GM21381 (cell line): ENCODE measurements around the gene CENPN.

Experiments
- ATAC-seq: cut with Tn5 transposase; IDR thresholded peaks from one replicate; pipeline ENCODE4 v1.9.1; 2021; ENCODE audit warnings: mild to moderate bottlenecking, moderate library complexity; ENCODE audit not compliant: unreplicated experiment

CENPN gene, protein sequence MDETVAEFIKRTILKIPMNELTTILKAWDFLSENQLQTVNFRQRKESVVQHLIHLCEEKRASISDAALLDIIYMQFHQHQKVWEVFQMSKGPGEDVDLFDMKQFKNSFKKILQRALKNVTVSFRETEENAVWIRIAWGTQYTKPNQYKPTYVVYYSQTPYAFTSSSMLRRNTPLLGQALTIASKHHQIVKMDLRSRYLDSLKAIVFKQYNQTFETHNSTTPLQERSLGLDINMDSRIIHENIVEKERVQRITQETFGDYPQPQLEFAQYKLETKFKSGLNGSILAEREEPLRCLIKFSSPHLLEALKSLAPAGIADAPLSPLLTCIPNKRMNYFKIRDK

DNA sequence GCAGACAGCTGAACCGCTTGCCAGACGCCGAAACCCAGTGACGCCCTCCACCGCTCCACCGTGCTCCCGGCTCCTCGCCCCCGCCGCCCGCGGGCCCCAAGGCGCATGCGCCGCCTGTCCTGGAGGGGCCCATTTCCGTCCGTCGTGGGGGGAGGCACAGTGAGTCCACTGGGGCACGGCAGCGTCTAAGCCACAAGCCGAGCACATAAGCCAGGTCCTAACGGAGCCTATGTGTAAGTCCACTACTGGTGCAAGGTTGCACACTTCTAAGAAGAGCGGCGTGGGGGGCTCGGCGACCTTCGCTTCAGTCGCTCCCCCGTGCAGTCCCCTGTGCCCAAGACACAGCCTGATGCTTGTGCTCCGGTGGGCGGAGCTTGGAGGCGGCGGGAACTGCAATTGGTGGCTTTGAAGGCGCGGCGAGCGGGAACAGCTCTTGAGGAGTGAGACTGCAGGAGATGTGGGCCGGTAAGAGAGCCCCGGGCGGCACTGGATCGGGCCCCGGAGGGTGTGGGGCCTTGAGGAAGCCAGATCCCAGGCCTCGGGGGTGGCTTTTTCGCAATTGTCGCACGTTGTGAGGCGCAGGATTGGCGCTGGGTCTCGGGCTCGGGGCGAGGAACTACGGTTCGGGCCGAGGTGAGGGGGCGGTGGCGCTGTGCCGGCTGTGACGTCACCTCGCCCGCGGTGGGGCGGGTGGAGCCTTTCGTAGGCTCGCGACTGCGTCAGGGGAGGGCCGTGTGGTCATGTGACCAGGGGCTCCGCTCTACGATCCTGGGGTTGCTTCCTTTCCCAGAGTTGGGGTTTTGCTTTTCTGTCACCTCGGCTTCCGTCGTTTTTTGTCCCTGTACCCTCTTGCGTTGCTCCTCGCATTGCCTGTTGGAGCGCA lies at the start of gene CENPN, which contains the start of gene CMC2:
TSS of gene CENPN (plus strand) at position 402 of the 883 bp plus-strand sequence. CDS start 4,726 bp downstream, outside the sequence.
TSS of gene CMC2 (minus strand) at position 73 of the 883 bp plus-strand sequence. CDS start 9,491 bp downstream, outside the sequence.
- peak; percentile 79 for ATAC-seq

DNA sequence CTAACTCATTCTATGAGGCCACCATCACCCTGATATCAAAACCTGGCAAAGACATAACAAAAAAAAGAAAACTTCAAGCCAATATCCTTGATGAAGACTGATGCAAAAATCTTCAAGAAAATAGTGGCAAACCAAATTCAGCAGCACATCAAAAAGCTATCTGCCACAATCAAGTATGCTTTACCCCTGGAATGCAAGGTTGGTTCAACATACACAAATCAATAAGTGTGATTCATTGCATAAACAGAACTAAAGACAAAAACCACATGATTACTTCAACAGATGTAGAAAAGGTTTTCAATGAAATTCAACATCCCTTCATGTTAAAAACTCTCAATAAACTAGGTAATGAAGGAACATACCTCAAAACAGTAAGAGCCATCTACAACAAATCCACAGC lies 48.7 kb upstream of the CENPN start:
- no peak for ATAC-seq

DNA sequence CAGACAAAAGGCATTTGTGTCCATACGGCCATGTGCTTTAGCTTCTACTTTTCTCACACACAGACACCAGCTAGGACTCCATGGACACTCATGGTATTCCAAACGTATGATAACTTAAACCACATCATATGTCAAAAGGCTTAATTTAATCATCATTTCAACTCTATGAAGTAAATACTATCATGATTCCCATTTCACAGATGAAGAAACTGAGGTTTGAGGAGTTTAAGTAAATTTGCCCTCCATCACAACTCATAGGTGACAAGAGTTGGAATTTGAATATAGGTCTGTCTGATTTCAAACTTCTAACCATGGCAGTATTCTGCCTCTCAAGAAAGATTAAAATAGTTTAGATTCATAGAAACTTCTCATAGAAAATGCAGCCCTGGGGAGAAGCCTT lies 44.1 kb upstream of the CENPN start:
- no peak for ATAC-seq

DNA sequence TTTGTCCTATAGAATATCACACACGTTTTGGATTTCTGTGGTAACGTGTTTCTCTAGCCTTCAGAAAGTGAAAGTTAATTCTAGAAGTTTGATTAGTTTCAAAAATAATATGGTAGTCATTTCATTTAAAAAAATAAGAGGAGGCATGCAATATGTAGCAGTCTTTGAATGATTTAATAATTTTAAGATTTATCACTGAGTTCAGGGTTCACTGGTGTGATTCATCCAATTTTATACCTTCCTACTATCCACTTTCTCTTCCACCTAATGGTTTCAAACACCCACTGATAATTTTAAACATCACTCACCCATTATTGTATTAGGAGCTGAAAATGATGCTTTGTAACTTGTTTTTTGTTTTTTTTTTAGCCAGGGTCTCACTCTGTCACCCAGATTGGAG lies 42.7 kb upstream of the CENPN start:
- ATAC-seq = no peak

DNA sequence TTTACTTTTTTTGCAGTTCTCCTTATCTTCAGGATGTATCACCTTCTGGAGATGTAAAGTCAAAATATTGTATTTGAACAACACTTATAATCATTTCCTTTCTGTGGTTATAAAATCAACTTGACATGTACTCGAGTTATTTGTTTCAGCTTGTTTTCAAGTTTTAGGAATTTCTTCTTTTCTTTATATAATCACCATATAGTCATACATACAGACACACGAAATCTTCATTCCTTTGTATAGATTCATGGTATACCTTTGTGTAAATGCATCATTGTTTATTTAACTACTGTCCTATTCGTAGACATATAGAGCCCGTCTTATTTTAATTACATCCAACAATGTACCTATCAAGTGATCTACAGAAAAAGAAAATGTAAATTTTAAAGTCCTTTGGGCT lies 40.4 kb upstream of the CENPN start:
- ATAC-seq = no peak

DNA sequence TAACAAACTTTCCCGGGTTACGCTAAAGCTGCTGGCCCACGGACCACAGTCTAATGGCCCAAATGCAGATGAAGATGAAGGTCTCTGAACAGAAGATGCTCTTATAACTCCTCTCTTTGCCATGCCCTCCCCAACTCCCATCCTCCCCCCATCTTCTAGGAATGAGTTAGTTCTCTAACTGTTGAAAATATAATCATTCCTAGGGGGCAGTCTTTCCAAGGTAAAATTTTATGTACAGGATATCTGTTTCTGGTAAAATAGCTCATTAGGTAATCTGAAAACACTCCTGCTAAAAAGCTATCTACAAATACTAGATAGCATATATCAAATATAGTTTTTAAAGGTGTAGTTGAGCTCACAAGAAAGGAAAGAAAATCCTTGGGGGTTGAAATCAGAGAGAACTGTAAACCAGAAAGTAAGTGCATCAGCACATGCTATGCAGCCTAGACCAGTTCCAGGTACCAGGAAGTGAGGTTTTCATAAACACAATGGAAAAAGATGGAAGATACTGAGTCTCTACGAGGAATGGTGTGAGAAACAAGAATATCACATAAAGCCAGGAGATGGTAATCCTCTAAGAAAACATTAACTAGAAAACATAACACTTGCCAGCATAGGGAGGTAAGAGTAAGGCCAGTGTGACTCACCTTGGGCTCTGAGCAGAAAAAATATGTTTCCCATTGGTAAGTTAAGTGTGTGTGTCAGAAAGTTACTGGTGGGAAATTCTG lies 38.5 kb upstream of the CENPN start:
- no peak for ATAC-seq

DNA sequence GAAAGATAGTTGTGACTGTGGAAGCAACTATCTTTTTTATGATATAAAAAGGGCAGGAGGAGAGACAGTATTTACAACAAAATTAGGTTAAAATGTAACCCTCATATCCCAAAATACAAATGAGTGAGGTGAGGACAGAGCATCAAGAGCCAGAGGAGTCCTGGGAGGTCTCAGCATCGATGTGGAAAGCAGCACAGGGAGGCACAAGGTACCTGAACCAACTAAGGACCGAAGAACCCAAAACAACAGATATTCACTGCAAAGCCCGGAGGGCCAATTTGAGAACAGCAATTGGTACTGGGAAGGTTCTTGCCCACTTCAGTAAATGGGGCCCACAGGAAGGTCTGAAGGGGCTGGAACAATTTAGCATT lies 37.9 kb upstream of the CENPN start:
- no peak for ATAC-seq

DNA sequence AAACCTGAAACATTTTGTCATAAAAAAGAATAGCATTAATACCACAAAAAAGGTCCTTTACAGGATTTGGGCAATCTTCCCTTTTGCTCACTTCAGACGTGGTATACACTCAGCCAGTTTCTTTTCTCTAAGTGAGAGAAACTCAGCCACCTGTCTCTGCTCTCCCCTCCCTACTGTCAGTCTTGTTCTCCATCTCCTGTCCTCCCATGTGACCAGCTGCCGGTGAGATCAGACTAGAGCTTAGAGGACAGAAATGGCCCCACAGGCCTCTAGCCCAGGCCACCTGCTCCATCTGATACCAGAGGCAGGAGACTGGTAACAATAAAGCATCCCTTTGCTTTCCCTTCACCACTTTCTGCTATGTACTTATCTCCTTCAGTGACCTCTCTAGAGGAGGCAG lies 35.2 kb upstream of the CENPN start:
- peak; percentile 67 for ATAC-seq

DNA sequence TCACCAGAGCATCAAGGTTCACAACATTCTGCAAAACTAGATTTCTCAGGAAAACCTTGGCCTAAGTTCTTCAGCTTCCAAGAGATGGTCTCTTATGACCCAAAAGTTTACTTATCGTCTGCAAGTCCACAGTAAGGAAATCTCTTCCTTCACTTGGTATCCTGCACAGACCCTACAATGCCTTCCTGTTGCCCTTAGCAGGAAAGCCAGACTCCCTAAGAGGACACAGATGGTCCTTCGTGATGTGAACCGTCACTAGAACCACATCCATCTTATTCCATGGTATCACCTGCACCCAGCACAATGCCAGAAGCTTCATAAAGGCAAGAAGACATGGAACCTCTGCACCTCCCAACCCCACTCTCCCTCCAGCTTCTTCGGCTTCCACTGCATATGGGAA lies 34.4 kb upstream of the CENPN start:
- ATAC-seq = no peak

DNA sequence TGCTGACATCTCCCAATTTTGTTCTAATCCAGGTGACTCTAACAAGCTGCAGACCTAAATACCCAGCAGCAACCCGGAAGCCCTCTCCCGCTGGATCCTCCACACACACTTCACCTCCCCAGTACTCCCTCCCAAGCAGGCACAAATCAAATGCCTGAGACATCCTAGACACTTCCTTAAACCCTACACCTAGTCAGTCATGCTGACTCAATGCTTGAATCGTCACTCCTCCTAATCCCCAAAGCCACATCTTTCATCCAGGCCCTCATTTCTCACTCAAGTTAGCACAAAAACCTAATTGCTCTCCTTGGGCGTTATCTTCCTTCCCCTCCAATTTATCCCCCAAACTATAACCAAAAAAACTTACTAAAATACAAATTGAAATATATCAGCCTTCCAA lies 33.0 kb upstream of the CENPN start:
- ATAC-seq = no peak

DNA sequence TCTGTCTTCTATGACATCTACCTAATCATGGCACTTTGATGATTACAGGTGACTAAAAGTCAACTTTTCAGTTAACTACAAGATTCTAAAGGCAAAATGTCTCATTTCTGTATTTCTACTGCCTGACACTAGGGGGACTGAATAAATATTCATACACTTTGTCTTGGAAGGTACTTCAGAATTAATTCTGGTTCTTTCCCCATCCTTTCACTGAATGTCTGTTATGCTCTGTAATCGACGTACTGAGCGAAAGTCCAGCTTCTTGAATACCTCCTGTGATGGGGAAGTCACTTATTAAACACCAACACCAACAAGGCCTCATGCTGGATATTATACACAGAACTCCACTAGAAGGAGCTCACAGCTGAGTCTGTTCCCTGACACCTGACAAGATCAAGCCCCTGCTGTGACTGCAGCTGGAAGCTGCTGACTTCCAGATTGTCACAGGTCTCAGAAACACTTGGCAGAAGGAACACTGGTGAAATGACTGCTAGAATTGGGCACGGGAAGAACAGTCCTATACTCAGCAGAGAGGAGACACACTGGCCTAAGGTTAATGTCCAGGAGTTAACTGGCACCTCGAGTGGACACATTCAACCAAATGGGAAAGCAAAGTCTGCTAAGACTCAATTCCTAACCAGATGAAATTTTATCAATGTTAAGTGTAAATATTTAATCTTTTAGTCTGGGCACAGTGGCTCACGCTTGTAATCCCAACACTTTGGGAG lies 32.2 kb upstream of the CENPN start:
- no peak for ATAC-seq

DNA sequence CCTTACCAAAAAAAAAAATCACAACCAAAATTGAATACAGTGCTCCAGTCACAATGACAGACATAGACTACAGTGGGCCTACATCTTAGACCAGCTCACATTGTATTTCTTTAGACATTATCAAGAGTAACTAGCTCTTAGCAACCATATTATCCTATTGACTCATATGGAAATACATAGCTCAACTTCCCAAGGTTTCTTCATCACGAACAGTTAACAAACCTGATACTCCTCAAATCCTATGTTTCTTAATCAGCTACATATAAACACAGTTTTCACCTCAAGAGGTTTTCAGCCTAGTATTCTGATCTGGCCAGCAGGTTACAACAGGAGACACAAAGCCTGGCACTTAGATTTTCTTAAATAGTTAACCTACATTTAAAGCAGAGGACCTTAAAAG lies 30.1 kb upstream of the CENPN start:
- ATAC-seq = no peak

DNA sequence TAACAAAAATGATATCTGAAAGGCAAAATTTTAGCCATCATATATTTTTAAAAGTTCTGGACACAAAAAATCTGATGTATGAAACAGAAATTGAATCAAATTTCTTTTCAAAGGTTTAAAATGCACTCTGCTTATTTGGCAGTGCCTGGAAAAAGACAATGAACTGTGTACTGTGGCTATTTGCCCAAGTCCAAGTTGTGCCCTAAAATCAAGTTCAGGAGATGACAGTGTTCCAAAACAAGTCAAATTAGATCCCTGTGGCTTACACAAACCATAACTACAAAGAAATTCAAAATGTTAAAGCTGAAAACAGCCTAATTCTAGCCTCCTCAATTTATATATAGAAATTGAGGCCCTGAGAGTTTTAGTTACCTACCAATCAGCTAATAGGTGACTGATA lies 25.9 kb upstream of the CENPN start:
- ATAC-seq = no peak

DNA sequence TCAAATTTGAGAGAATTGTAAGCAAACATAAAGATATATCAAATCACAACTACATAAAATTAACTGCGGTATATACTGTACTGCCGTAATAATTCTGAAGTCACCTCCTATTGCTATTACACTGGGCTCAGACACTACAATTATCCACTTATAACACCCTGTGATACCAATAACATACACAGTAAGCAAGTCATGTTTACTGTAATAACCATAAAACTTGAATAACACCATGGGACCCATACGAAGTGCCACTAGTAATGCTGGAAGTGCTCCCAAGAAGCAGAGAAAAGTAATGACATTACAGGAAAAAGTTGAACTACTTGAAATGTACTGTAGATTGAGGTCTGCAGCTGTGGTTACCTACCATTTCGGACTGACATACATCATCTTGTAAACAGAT lies 24.4 kb upstream of the CENPN start:
- ATAC-seq = no peak

DNA sequence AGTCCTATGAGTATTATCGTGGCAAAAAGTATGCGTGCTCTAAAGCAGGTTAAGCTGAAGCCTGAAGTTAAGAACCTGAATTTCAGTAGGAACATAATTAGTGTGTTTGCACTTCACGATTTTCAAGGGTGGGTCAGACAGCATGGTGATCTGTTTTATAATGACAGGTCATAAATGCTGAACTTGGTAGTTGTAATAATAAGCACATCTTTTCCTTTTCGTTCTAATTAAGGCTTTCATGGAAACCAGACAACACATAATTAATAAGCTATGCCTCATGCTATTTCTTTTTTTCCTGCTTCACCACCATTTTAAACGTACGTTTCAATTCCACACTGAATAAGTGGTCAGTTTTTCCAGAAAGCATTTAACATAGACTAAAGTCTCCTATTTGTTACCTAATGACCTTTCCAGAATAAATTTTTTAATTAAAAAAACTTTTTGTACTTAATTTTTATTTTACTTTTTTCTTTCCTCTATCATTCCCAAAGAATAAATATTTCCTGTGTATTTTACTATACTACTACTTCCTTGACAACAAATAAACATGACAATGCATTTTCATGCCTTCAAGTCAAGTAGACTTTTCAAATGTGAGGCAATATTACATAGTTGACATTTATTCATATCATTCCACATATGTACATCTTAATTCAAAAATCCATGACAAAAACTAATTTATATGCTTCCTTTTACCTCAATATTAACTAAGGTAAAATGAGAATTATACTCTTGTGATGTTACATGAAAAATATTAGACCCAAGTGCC lies 22.7 kb upstream of the CENPN start:
- ATAC-seq = no peak

DNA sequence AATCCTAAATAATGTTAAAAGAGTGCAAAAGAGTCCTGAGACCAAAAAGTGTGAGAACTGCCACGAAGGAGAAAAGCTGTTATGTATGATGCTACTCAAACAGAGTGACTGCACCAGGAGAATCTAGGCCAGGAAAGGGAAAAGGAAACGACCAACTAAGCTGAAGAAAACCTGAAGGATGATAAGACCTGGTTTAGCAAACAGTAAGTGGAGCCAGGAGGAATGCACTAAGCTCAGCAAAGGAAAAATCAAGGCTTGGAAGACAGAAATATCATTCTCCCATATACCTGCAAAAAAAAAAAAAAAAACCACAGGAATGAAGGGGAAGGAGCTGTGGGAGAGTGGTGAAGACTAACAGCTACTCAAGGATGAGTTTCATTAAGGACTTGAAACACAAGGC lies 21.4 kb upstream of the CENPN start:
- no peak for ATAC-seq

DNA sequence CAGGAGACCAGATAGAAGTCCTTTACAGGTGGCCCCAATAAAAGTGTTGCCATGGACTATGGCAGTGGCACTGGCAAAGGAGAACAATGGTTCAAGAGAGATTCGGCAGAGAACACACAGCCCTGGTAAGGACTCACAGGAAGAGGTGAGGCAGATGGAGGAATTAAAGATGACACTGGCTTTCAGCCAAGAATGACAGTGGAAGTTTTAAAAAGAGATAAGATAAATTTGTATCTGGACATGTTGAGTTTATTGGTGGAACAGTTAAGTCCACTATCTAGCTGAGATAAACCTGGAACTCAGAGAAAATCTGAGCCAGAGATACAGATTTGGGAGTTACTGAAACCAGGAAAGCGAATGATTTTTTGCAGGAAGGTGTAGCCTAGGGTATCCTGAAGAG lies 20.5 kb upstream of the CENPN start:
- no peak for ATAC-seq

DNA sequence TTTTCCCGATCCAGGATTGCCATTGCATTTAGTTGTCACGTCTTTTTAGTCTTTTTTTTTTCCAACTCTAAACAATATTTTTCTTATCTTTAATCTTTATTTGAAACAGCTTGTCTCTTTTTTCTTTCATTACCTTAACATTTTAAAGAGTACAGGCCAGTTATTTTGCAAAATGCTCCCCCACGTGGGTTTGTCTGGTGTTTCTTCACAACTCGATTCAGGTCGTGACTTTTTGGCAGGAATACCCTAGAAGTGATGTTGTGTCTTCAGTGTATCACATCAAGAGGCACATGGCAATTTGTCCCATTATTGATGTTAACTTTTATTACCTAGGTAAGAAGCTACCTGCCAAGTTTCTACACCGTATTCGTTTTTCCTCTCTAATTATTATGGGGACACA lies 18.3 kb upstream of the CENPN start:
- no peak for ATAC-seq

DNA sequence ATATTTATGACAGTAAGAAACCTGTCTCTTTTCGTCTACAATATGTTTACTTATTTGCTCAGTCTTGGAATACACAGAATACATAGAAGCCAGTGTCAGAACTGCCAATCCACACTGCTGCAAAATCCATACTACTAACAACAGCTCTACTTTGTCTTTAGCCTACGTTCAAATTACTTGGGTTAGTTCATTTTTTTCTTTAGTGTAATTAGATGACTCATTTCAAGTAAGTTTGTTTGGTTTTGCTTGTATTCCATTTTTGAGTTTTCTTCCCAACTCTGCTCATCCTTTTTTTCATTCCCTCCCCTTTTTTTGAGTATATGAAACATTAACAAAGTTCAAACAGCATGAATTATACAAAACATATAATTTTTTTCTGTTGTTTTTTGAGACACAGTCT lies 17.2 kb upstream of the CENPN start:
- no peak for ATAC-seq

DNA sequence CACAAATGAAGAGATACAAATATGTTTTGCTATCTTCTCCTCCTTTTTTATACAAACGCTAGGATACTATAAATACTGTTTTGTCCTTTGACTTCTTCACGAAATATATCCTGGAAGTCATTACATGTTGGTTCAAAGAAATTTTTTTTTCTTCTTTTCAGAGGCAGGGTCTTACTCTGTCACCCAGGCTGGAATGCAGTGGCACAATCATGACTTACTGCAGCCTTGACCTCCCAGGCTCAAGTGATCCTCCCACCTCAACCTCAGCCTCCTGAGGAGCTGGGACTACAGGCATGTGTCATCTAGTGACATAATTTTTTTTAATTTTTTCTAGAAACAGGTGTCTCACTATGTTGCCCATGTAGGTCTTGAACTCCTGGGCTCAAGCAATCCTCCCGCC lies 16.4 kb upstream of the CENPN start:
- ATAC-seq = no peak
